Epithelial cell of esophagus (primary cell): ENCODE results near the gene PHF21A.

Experiments
- DNase-seq: peaks from one replicate; pipeline ENCODE4 v3.0.0; 2010; ENCODE audit warnings: low read depth
- H3K4me3 ChIP-seq: 2 replicates; pipeline ENCODE4 v1.5.1; 2011; ENCODE audit warnings: mild to moderate bottlenecking, low read length, control low read depth
- TF ChIP-seq, protein P1 (sequence below): IDR thresholded peaks from 2 replicates; pipeline ENCODE4 v1.5.1; 2011; ENCODE audit warnings: low read depth, mild to moderate bottlenecking, low read length, control low read depth, inconsistent platforms; ENCODE audit not compliant: insufficient read depth; ENCODE audit errors: missing control alignments

The PHF21A gene

GRCh38 chr11:45945397-45945999, 175.8 kb downstream of the PHF21A start:
- no peak overlapping the region for H3K4me3 ChIP-seq
- no peak for DNase-seq
- TF ChIP-seq, protein P1, sequence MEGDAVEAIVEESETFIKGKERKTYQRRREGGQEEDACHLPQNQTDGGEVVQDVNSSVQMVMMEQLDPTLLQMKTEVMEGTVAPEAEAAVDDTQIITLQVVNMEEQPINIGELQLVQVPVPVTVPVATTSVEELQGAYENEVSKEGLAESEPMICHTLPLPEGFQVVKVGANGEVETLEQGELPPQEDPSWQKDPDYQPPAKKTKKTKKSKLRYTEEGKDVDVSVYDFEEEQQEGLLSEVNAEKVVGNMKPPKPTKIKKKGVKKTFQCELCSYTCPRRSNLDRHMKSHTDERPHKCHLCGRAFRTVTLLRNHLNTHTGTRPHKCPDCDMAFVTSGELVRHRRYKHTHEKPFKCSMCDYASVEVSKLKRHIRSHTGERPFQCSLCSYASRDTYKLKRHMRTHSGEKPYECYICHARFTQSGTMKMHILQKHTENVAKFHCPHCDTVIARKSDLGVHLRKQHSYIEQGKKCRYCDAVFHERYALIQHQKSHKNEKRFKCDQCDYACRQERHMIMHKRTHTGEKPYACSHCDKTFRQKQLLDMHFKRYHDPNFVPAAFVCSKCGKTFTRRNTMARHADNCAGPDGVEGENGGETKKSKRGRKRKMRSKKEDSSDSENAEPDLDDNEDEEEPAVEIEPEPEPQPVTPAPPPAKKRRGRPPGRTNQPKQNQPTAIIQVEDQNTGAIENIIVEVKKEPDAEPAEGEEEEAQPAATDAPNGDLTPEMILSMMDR: no peak

- TF ChIP-seq, protein P1: no peak
- no peak overlapping the region for H3K4me3 ChIP-seq
- no peak for DNase-seq
Observed at GRCh38 chr11:45942381-45942780, 178.9 kb downstream of the PHF21A start.

DNA sequence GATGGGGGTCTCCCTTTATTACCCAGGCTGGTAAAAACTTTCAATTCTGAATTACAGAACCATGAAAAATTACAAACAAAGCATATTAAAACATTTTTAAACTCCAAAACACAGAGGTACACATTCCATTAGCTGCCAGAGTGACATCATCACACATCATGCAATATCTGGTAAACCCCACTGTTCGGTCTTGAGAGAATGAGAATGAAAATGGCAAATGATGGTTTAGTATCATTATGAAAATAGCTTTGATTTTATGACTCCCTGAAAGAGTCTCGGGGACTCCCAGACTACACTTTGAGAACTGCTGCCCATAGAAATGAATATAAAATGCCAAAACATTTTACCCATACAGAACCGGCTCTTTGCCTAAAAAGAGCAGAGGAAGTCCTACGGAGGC, 180.0 kb downstream of the PHF21A start:
- H3K4me3 ChIP-seq: no peak overlapping the region
- TF ChIP-seq, protein P1: no peak
- DNase-seq: no peak

GRCh38 chr11:45939836-45940235, 181.4 kb downstream of the PHF21A start:
- H3K4me3 ChIP-seq: no peak overlapping the region
- TF ChIP-seq, protein P1: no peak
- DNase-seq: no peak

DNA sequence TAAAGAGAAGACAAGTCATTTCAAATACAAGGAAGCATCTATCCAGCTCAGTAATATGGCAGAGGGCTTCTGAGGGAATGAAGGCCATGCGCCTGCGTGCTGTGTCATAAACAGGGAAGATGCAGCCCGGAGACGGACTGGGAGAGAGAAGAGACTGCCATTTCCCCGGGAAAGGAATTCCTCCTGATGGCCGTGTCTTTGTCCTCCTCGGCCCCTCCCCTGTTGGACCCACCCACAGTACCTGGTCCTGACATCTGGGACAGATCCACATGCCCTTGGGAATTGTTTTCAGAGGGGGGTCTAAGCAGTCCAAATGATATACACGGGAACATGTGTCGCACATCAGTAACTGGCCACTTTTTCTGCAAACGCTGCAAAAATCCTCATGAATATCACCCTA, 183.3 kb downstream of the PHF21A start:
- no peak overlapping the region for H3K4me3 ChIP-seq

DNA sequence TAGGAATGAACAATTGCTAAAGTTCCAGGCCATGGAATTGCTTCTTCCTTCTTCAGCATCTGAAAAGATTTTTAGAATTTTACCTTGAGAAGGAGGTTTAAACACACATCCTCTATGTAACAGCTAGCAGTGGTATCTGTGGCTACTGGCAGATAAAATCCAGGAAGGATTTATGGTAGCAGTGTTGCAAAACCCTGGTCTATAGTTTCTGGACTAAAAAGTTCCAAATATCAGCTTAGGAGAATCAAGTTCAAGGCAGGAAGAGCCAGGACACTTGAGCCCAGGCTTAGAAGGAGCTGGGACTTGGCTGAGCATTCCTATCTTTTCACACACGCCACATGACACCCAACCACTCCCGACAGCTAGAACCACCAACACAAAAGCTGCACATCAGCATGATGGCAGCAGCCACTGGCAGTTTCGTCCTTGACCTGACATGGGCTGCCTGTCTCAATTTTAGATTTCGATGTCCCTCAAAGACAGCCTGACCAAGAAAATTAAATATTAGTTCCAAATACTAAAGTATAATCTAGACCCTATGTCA, 184.7 kb downstream of the PHF21A start:
- no peak for DNase-seq
- no peak overlapping the region for H3K4me3 ChIP-seq
- TF ChIP-seq, protein P1: no peak

More for the DNA sequence above, 183.3 kb downstream of the PHF21A start:
- TF ChIP-seq, protein P1: no peak
- DNase-seq: no peak
